Osteocyte (in vitro differentiated cells): ENCODE measurements around the gene TMC8. TPM values are rescaled to one million over a fixed set of nuclear protein-coding genes. Genes with fewer than 3 reads are reported as not detected.

Experiments used
- DNase-seq: peaks from one replicate; pipeline ENCODE4 v3.0.0; 2021; ENCODE audit warnings: mixed read lengths; ENCODE audit not compliant: unreplicated experiment; ENCODE audit errors: extremely low spot score
- H3K27ac Mint-ChIP-seq: one replicate; pipeline ENCODE4 v1.8.0; 2021; ENCODE audit warnings: mild to moderate bottlenecking, mixed read lengths; ENCODE audit not compliant: unreplicated experiment
- H3K27me3 Mint-ChIP-seq: one replicate; pipeline ENCODE4 v1.8.0; 2021; ENCODE audit warnings: mixed read lengths; ENCODE audit not compliant: unreplicated experiment
- H3K36me3 Mint-ChIP-seq: one replicate; pipeline ENCODE4 v1.8.0; 2021; ENCODE audit warnings: mixed read lengths; ENCODE audit not compliant: unreplicated experiment
- H3K4me1 Mint-ChIP-seq: one replicate; pipeline ENCODE4 v1.8.0; 2021; ENCODE audit warnings: mixed read lengths; ENCODE audit not compliant: unreplicated experiment
- H3K4me3 Mint-ChIP-seq: one replicate; pipeline ENCODE4 v1.8.0; 2021; ENCODE audit warnings: mild to moderate bottlenecking, moderate library complexity, mixed read lengths; ENCODE audit not compliant: unreplicated experiment
- H3K9me3 Mint-ChIP-seq: one replicate; pipeline ENCODE4 v1.8.0; 2021; ENCODE audit warnings: mixed read lengths; ENCODE audit not compliant: unreplicated experiment
- total RNA-seq: library from RNA; stranded (reverse); gene quantifications from 2 replicates; pipeline ENCODE4 v1.2.1, GENCODE V29; 2021
- TF ChIP-seq, protein P1 (sequence below): fragments of 200-600 bp; sonication (generic); IDR thresholded peaks from 2 replicates; pipeline ENCODE4 v1.5.0; 2021; ENCODE audit warnings: antibody characterized with exemption, mild to moderate bottlenecking, moderate library complexity

TMC8 gene
- total RNA-seq, 1 donor from 2014 or later = 0.40 TPM

DNA sequence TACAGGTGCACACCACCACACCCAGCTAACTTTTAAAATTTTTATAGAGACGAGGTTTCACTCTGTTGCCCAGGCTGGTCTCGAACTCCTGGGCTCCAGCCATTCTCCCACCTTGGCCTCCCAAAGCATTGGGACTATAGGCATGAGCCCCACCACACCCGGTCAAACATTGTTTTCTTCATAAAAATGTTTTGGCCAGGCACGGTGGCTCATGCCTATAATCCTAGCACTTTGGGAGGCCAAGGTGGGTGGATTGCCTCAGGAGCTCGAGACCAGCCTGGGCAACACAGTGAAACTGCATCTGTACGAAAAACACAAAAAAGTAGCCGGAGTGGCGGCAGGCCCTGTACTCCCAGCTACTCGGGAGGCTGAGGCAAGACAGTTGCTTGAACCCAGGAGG is 14.2 kb upstream of the TMC8 start:
- TF ChIP-seq, protein P1, sequence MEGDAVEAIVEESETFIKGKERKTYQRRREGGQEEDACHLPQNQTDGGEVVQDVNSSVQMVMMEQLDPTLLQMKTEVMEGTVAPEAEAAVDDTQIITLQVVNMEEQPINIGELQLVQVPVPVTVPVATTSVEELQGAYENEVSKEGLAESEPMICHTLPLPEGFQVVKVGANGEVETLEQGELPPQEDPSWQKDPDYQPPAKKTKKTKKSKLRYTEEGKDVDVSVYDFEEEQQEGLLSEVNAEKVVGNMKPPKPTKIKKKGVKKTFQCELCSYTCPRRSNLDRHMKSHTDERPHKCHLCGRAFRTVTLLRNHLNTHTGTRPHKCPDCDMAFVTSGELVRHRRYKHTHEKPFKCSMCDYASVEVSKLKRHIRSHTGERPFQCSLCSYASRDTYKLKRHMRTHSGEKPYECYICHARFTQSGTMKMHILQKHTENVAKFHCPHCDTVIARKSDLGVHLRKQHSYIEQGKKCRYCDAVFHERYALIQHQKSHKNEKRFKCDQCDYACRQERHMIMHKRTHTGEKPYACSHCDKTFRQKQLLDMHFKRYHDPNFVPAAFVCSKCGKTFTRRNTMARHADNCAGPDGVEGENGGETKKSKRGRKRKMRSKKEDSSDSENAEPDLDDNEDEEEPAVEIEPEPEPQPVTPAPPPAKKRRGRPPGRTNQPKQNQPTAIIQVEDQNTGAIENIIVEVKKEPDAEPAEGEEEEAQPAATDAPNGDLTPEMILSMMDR = no peak
- no peak overlapping the region for H3K4me3 Mint-ChIP-seq
- no peak overlapping the region for H3K27ac Mint-ChIP-seq
- peaks cover 4% of the 10 kb centered on the region for H3K4me1 Mint-ChIP-seq
- no peaks in the 10 kb centered on the region for H3K27me3 Mint-ChIP-seq
- no peak for DNase-seq
- H3K9me3 Mint-ChIP-seq = no peaks in the 10 kb centered on the region
- no peaks in the 10 kb centered on the region for H3K36me3 Mint-ChIP-seq

DNA sequence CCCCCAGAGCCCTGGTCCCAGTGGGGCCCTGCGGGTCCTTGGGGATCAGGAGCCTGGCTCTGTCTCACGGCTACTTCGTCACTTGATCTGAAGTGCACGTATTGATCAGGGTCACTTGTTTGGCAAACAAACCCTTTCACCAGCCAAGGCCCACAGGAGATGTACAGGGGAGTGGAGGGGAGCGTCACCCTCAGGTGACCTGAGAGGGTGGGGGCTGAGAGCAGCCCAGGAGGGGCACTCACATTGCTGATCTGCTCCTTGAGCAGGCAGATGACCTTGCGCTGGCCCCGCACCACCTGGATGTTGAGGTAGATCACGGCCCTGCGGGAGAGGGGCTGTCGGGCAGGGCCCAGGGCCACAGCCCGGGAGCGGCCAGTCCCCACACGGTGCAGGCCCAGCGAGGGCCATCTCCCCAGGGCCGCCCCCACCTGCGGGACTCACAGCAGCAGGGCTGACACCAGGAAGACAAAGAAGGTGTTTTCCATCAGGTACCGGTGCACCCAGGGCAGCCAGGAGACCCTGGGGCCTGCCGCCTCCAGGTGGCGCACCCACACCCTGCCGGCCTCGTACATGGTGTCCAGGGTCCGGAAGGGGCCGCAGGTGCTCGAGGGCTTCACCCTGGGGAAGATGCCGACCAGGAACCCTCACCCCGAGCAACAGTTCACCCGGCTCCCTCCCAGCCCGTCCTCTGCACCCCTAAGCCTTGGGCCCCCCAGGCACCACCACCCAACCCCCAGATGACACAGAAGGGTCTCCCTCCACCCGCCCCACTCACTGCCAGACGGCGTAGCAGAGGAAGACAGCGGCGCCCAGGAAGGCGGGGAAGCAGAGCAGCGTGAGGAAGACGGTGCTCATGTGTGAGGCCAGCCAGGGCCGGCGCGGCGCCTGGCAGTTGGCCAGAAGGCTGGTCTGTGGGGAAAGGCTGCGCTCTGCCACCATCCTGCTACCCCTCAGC is 13.3 kb upstream of the TMC8 start:
- peaks cover 4% of the 10 kb centered on the region for H3K4me1 Mint-ChIP-seq
- no peak overlapping the region for H3K4me3 Mint-ChIP-seq
- H3K27me3 Mint-ChIP-seq = no peaks in the 10 kb centered on the region
- no peaks in the 10 kb centered on the region for H3K9me3 Mint-ChIP-seq
- H3K36me3 Mint-ChIP-seq = peaks cover 2% of the 10 kb centered on the region
- no peak for DNase-seq
- no peak overlapping the region for H3K27ac Mint-ChIP-seq
- TF ChIP-seq, protein P1 = peak; percentile 30

DNA sequence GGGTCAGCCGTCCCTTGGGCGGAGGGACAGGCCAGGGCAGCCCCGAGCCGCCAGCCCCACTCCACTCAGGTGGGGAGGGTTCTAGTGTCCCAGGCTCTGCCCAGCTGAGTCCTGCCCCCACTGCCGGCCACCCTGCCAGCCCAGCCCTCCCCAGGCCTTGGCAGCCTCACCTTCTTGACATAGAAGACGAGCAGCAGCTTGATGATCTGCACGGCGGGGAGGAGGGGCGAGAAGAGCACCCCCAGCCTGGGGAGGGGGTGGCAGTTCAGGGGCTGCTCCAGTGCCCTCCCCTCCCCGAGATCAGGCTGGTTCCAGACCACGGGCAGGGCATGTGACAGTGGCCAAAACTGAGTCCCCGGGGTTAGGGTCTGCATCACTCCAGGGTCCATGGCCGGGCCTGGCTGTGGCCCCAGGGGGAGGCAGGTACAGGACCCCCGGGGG is 11.8 kb upstream of the TMC8 start:
- TF ChIP-seq, protein P1 = no peak
- H3K4me3 Mint-ChIP-seq = no peak overlapping the region
- no peak overlapping the region for H3K27ac Mint-ChIP-seq
- H3K36me3 Mint-ChIP-seq = peaks cover 6% of the 10 kb centered on the region
- H3K27me3 Mint-ChIP-seq = no peaks in the 10 kb centered on the region
- H3K9me3 Mint-ChIP-seq = no peaks in the 10 kb centered on the region
- H3K4me1 Mint-ChIP-seq = peaks cover 1% of the 10 kb centered on the region
- no peak for DNase-seq

DNA sequence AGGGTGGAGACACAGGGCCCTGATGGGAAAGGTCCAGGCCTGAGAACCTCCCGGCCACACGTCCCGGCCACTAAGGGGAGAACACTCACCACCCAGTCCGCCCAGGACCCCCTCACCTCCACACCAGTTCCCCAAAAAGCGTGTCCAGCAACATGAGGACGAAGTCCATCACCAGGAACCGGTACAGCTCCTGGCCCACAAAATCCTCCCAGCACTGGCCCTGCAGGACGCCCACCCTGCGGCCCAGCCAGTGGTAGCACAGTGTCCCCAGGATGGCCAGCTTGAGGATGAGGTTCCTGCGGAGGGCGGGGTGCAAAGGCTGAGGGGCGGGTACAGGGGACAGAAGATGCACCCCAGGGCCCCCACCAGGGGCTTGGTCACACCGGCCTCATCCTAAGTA is 10.0 kb upstream of the TMC8 start:
- no peaks in the 10 kb centered on the region for H3K9me3 Mint-ChIP-seq
- no peaks in the 10 kb centered on the region for H3K27me3 Mint-ChIP-seq
- no peak for DNase-seq
- no peak overlapping the region for H3K4me3 Mint-ChIP-seq
- no peak overlapping the region for H3K27ac Mint-ChIP-seq
- TF ChIP-seq, protein P1 = no peak
- peaks cover 2% of the 10 kb centered on the region for H3K4me1 Mint-ChIP-seq
- H3K36me3 Mint-ChIP-seq = peaks cover 6% of the 10 kb centered on the region

DNA sequence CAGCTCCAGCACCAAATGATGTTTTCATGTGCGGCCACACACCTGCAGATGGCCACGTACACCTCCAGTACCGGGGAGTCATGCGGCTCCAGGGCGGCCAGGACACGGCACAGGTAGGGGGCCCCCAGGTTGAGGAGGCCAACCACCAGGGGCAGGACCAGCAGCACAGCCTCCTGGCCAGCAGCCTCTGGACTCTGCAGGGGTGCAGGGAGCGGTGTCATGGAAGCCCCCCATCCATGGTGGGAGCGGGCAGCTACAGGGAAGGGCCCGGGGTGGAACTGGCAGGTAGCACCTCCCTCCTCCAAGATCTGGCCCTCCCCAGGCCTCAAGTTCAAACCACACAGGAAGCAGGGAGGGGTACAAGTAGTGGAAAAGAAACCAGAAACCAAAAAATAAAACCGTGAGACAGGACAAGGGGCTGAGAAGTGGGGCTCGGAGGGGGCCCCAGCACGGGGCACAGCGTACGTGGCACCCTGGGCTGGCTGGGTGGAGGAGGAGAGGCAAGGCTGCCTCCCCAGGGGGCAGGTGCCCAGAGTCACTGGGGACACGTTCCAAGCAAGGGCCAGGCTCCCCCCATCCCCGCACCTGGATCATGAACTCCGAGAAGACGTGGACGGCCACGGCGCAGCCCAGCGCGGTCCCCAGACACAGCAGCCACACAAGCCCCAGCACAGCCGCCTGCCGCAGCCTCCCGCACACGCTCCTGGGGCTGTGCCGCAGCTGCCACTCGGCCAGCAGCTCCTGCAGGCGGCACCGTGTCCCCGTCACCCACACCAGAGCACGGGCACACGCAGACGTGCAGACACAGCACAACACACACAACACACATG is 9.4 kb upstream of the TMC8 start:
- TF ChIP-seq, protein P1 = no peak
- no peak overlapping the region for H3K27ac Mint-ChIP-seq
- peaks cover 6% of the 10 kb centered on the region for H3K36me3 Mint-ChIP-seq
- H3K4me3 Mint-ChIP-seq = no peak overlapping the region
- H3K4me1 Mint-ChIP-seq = peaks cover 5% of the 10 kb centered on the region
- DNase-seq = no peak
- no peaks in the 10 kb centered on the region for H3K9me3 Mint-ChIP-seq
- no peaks in the 10 kb centered on the region for H3K27me3 Mint-ChIP-seq
